ENCODE results near the gene DCTN3. TPM values are rescaled to one million over a fixed set of nuclear protein-coding genes. Genes with fewer than 3 reads are reported as not detected.
A peak's percentile ranks its signal among the peaks of the same experiment; 100 is the strongest.

The DCTN3 gene
- total and polyA plus RNA-seq, 2 experiments from 2014 or later = 12.9 to 17.9 TPM

- no peaks in the 10 kb centered on the region for H3K27me3 ChIP-seq (ENCODE audit: insufficient read depth)
- H3K9me2 ChIP-seq (ENCODE audit: insufficient read depth) = no peaks in the 10 kb centered on the region
- ATAC-seq = peak; percentile 93
- no peak overlapping the region for H3K4me3 ChIP-seq
- Mint-ChIP-seq H3K36me3 (ENCODE audit: low read depth) (no peaks in the 10 kb centered on the region), H3K27me3 (ENCODE audit: insufficient read depth, low read depth, poor library complexity) (peaks cover 6% of the 10 kb centered on the region), H3K4me1 (peaks cover 13% of the 10 kb centered on the region), H3K27ac (no peak overlapping the region), H3K9me3 (no peaks in the 10 kb centered on the region; the same call in 2 of the 3 replicates), H3K4me3 (no peak overlapping the region)
- H3K4me1 ChIP-seq (ENCODE audit: insufficient read depth) = no peaks in the 10 kb centered on the region
- no peaks in the 10 kb centered on the region for H3K79me2 ChIP-seq (replicated peaks; ENCODE audit: insufficient read depth)
- H3K4me2 ChIP-seq = no peak overlapping the region
- no peaks in the 10 kb centered on the region for H3F3A ChIP-seq (replicated peaks; ENCODE audit: low read depth)
- H4K20me1 ChIP-seq (replicated peaks; ENCODE audit: insufficient read depth) = no peaks in the 10 kb centered on the region
- H3K27ac ChIP-seq (ENCODE audit: low read depth) = no peak overlapping the region
- DNase-seq (ENCODE audit: low spot score) = peak; percentile 90
- no peak overlapping the region for H2AFZ ChIP-seq
- no peaks in the 10 kb centered on the region for H3K36me3 ChIP-seq (ENCODE audit: insufficient read depth)
- peak; percentile 99 for TF ChIP-seq CTCF (conservative IDR thresholded peaks at IDR 0.05; ENCODE audit: low read depth in 2 of 2)
- no peak for TF ChIP-seq POLR2AphosphoS5 (IDR thresholded peaks at IDR 0.05; ENCODE audit: low read depth)
- TF ChIP-seq EZH2 (IDR thresholded peaks at IDR 0.05; ENCODE audit: low read depth, unreplicated experiment) = no peak
- no peak for TF ChIP-seq ZNF114 (CRISPR knock-in tag; IDR thresholded peaks at IDR 0.05)
- TF ChIP-seq CREB1 (CRISPR knock-in tag; IDR thresholded peaks at IDR 0.05; ENCODE audit: low read depth) = no peak
These were observed 16.6 kb downstream of the DCTN3 start for GRCh38 chr9:34603610-34604231.

GRCh38 chr9:34601937-34602573 is 18.2 kb downstream of the DCTN3 start:
- H3K27ac Mint-ChIP-seq = no peak overlapping the region
- no peak for DNase-seq (ENCODE audit: low spot score)
- no peak for TF ChIP-seq REST (IDR thresholded peaks at IDR 0.05; ENCODE audit: unreplicated experiment)
- no peak for TF ChIP-seq POLR2AphosphoS5 (IDR thresholded peaks at IDR 0.05; ENCODE audit: low read depth)
- no peak for TF ChIP-seq ZNF462 (CRISPR knock-in tag; IDR thresholded peaks at IDR 0.05)
- TF ChIP-seq ZNF114 (CRISPR knock-in tag; IDR thresholded peaks at IDR 0.05) = no peak
- no peak for TF ChIP-seq EZH2 (IDR thresholded peaks at IDR 0.05; ENCODE audit: low read depth, unreplicated experiment)
- no peak for TF ChIP-seq NANOG (IDR thresholded peaks at IDR 0.05; ENCODE audit: borderline replicate concordance)

More at GRCh38 chr9:34601937-34602573, 18.2 kb downstream of the DCTN3 start:
- Histone ChIP-seq H3K4me3 (no peak overlapping the region), H3K36me3 (ENCODE audit: insufficient read depth) (no peaks in the 10 kb centered on the region), H3K79me2 (replicated peaks; ENCODE audit: insufficient read depth) (no peaks in the 10 kb centered on the region), H4K20me1 (replicated peaks; ENCODE audit: insufficient read depth) (no peaks in the 10 kb centered on the region; the same call in 1 of the 2 replicates), H3K27ac (ENCODE audit: low read depth) (no peak overlapping the region), H3F3A (replicated peaks; ENCODE audit: low read depth) (no peaks in the 10 kb centered on the region), H3K27me3 (ENCODE audit: insufficient read depth) (no peaks in the 10 kb centered on the region), H3K4me1 (ENCODE audit: insufficient read depth) (no peaks in the 10 kb centered on the region), H2AFZ (no peak overlapping the region), H3K4me2 (0 out of 2 replicates have a peak overlapping the region, but pooled peaks have one; percentile 3), H3K9me2 (ENCODE audit: insufficient read depth) (no peaks in the 10 kb centered on the region)
- Mint-ChIP-seq H3K36me3 (ENCODE audit: low read depth) (no peaks in the 10 kb centered on the region), H3K9me3 (no peaks in the 10 kb centered on the region; the same call in 2 of the 3 replicates), H3K4me3 (no peak overlapping the region), H3K4me1 (peaks cover 13% of the 10 kb centered on the region), H3K27me3 (ENCODE audit: insufficient read depth, low read depth, poor library complexity) (peaks cover 6% of the 10 kb centered on the region)
- ATAC-seq = peak; percentile 63

All from GM23338 (cell line).